Measurements from ENCODE around the gene GLIS2.

Gene GLIS2

DNA sequence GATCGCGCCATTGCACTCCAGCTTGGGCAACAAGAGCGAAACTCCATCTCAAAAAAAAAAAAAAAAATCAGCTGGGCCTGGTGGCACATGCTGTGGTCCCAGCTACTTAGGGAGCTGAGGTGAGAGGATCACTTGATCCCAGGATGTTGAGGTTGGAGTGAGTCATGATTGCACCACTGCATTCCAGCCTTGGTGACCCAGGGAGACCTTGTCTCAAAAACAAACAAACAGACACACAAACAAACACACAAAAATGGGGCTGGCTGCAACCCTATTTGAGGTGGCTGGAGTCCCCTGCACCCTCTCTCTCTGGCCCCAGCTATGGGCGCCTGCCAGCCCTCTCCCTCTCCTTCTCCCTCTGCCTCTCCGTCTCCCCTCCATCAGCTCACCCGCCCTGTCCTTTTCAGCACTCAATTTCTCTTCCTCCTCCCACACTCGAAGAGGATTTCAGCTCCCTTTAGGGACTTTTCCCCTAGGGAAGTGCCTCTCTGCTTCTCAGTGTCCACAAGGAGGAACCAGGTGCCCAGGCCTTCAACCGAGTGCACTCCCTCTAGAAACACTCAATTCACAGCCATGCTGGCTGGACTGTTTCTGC lies 25.5 kb upstream of the GLIS2 start (continued):
- TF ChIP-seq, protein P1, sequence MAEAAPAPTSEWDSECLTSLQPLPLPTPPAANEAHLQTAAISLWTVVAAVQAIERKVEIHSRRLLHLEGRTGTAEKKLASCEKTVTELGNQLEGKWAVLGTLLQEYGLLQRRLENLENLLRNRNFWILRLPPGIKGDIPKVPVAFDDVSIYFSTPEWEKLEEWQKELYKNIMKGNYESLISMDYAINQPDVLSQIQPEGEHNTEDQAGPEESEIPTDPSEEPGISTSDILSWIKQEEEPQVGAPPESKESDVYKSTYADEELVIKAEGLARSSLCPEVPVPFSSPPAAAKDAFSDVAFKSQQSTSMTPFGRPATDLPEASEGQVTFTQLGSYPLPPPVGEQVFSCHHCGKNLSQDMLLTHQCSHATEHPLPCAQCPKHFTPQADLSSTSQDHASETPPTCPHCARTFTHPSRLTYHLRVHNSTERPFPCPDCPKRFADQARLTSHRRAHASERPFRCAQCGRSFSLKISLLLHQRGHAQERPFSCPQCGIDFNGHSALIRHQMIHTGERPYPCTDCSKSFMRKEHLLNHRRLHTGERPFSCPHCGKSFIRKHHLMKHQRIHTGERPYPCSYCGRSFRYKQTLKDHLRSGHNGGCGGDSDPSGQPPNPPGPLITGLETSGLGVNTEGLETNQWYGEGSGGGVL (tag by site-specific recombination; IDR thresholded peaks at IDR 0.05), result peak; percentile 82
- TF ChIP-seq, protein P2, sequence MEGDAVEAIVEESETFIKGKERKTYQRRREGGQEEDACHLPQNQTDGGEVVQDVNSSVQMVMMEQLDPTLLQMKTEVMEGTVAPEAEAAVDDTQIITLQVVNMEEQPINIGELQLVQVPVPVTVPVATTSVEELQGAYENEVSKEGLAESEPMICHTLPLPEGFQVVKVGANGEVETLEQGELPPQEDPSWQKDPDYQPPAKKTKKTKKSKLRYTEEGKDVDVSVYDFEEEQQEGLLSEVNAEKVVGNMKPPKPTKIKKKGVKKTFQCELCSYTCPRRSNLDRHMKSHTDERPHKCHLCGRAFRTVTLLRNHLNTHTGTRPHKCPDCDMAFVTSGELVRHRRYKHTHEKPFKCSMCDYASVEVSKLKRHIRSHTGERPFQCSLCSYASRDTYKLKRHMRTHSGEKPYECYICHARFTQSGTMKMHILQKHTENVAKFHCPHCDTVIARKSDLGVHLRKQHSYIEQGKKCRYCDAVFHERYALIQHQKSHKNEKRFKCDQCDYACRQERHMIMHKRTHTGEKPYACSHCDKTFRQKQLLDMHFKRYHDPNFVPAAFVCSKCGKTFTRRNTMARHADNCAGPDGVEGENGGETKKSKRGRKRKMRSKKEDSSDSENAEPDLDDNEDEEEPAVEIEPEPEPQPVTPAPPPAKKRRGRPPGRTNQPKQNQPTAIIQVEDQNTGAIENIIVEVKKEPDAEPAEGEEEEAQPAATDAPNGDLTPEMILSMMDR (tag by site-specific recombination; IDR thresholded peaks at IDR 0.05), result 0 out of 2 replicates have a peak, but pooled peaks have one; percentile 19
- TF ChIP-seq ZNF521 (tag by site-specific recombination; IDR thresholded peaks at IDR 0.05) (no peak), ZNF548 (tag by site-specific recombination; IDR thresholded peaks at IDR 0.05) (no peak), ZNF518A (tag by site-specific recombination; conservative IDR thresholded peaks at IDR 0.05; ENCODE audit: low read depth) (no peak), BCL6B (tag by site-specific recombination; IDR thresholded peaks at IDR 0.05) (no peak), ZNF292 (tag by site-specific recombination; IDR thresholded peaks at IDR 0.05; ENCODE audit: borderline replicate concordance, low read depth) (no peak), ZNF175 (tag by site-specific recombination; IDR thresholded peaks at IDR 0.05) (no peak), ZNF19 (tag by site-specific recombination; IDR thresholded peaks at IDR 0.05; ENCODE audit: low read depth) (no peak), ZFP37 (tag by site-specific recombination; IDR thresholded peaks at IDR 0.05) (no peak), ZNF211 (tag by site-specific recombination; IDR thresholded peaks at IDR 0.05; ENCODE audit: low read depth) (no peak), YY2 (tag by site-specific recombination; IDR thresholded peaks at IDR 0.05) (no peak), ZNF48 (tag by site-specific recombination; IDR thresholded peaks at IDR 0.05) (no peak), ZNF302 (tag by site-specific recombination; IDR thresholded peaks at IDR 0.05; ENCODE audit: low read depth) (no peak), TRIM28 (IDR thresholded peaks at IDR 0.05; ENCODE audit: borderline replicate concordance, low read length) (no peak), PRDM2 (tag by site-specific recombination; IDR thresholded peaks at IDR 0.05; ENCODE audit: borderline replicate concordance) (no peak), ZNF214 (tag by site-specific recombination; IDR thresholded peaks at IDR 0.05; ENCODE audit: borderline replicate concordance) (no peak), MEIS1 (CRISPR knock-in tag; IDR thresholded peaks at IDR 0.05; ENCODE audit: borderline replicate concordance) (no peak), AEBP2 (tag by site-specific recombination; IDR thresholded peaks at IDR 0.05; ENCODE audit: borderline replicate concordance) (no peak)
- TF ChIP-seq, protein P3, sequence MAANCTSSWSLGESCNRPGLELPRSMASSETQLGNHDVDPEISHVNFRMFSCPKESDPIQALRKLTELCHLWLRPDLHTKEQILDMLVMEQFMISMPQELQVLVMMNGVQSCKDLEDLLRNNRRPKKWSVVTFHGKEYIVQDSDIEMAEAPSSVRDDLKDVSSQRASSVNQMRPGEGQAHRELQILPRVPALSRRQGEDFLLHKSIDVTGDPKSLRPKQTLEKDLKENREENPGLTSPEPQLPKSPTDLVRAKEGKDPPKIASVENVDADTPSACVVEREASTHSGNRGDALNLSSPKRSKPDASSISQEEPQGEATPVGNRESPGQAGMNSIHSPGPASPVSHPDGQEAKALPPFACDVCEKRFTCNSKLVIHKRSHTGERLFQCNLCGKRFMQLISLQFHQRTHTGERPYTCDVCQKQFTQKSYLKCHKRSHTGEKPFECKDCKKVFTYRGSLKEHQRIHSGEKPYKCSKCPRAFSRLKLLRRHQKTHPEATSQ (tag by site-specific recombination; IDR thresholded peaks at IDR 0.05), result no peak
